ENCODE measurements around the gene TMOD4.

The TMOD4 gene

DNA sequence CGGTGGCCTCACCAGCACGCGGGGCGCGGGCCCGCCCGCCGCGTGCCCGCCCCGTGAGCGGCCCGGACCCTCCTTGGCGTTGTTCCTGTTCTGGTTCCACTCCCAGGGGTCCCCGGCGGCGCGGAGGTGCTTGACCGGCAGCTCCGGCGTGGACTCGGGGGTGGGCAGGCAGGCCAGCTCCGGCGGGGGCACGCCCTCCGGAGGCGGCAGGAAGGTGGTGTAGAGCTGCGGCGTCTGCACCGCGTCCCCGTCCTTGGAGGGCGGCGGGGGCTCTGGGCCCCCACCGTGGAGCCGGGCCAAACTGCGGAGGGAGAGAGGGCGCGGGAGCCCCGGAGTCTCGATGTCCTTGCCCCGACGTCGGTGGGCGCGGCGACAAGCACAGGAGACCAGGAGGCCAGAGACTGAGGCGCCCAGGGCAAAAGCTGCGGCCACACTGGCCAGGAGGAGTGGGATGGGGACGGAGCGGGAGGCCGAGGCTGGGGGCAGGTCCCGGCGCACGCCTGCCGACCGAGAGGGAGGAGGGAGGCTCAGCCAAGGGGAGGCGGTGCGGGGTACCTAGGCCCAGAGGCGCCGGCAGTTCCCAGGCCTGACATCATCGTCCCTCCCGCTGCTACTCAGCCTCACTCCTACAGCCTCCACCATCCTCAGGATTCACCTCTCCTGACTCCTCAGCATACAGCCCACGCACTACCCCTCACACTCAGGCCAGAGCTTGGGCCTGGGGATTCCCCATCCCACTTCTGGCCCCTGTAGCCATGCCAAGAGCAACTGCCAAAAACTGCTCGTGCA is 42.6 kb downstream of the TMOD4 start:
- H3K27ac ChIP-seq: no peak overlapping the region
- H3K9me3 ChIP-seq: no peaks in the 10 kb centered on the region
- H3K4me1 ChIP-seq: 0 out of 2 replicates have a peak, but pooled peaks cover 11% of the 10 kb centered on the region
- no peak overlapping the region for H3K4me2 ChIP-seq
- peaks cover 4% of the 10 kb centered on the region; the same call in 1 of the 2 replicates for H3K27me3 ChIP-seq
- no peak overlapping the region for H3K4me3 ChIP-seq
- no peak overlapping the region for H3K9ac ChIP-seq
- H4K20me1 ChIP-seq: peaks cover 71% of the 10 kb centered on the region
- no peak for TF ChIP-seq Cebpa-rat (IDR thresholded peaks at IDR 0.05)
- H3K36me3 ChIP-seq: peaks cover 77% of the 10 kb centered on the region

DNA sequence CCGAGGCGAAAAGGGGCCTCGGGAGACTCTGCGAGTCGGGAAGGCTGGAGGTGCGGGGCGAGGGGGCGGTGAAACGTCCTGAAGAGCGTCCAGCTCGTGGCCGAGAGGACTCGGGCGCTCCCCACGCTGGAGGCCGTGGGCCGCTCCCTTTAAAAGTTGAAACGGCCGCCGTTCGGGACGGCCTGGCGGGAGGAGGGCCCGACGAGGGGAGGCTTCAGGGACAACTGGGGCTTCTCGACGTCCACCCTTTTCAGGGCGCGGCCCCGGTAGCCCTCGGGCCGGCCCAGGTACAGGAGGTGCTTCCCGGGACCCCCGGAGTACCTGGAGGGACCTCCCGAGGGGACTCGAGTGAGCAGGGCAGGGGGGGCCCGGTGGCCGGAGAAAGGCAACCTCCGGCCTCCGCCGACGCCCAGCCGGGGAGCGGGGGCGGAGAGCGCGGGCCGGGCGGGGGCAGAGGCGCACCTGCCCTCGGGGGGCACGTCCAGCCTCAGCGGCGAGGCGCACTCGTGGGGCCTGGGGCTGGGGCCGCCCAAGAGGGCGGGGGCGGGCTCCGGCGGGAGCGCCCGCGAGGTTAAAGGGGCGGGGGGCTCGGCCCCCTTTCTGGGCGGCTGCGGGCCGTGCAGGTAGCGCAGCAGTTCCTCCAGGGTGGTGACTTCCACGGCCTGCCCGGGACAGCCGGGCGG is 43.3 kb downstream of the TMOD4 start:
- H3K4me1 ChIP-seq: 0 out of 2 replicates have a peak, but pooled peaks cover 4% of the 10 kb centered on the region
- H3K4me3 ChIP-seq: no peak overlapping the region
- no peaks in the 10 kb centered on the region for H3K9me3 ChIP-seq
- H3K4me2 ChIP-seq: no peak overlapping the region
- H3K27ac ChIP-seq: no peak overlapping the region
- H3K27me3 ChIP-seq: peaks cover 4% of the 10 kb centered on the region; the same call in 1 of the 2 replicates
- no peak overlapping the region for H3K9ac ChIP-seq
- TF ChIP-seq Cebpa-rat (IDR thresholded peaks at IDR 0.05): no peak
- peaks cover 63% of the 10 kb centered on the region for H4K20me1 ChIP-seq
- H3K36me3 ChIP-seq: peaks cover 70% of the 10 kb centered on the region

DNA sequence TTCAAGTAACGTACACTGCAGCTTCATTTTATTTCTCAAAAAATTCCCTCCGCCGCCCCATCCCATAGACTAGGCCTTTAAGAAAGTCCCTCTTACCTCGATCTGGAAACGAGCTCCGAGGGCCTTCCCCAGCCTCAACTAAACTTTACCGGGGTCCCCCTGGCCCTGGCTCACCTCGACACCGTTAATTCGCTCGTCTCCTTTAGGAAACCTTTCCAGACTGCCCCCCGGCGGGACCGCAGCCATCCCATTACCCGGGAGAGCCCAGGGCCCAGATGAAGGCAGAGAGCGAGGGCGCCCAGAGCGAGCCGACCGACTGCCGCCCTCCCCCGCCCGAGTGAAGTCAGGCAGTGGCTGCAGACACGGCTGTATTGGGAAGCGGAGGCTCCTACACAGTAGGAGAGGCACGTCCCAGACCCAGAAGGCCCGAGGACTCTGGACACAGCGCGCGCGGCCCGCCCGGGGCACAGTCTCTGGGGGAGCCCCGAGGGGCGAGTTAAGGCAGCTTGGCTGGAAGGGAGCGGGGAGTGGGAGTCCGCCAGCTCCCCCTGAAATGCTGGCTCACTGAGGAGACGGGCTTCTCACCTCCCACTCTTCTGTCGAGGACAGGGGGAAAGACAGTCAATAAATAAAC is 44.0 kb downstream of the TMOD4 start:
- peaks cover 4% of the 10 kb centered on the region; the same call in 1 of the 2 replicates for H3K27me3 ChIP-seq

DNA sequence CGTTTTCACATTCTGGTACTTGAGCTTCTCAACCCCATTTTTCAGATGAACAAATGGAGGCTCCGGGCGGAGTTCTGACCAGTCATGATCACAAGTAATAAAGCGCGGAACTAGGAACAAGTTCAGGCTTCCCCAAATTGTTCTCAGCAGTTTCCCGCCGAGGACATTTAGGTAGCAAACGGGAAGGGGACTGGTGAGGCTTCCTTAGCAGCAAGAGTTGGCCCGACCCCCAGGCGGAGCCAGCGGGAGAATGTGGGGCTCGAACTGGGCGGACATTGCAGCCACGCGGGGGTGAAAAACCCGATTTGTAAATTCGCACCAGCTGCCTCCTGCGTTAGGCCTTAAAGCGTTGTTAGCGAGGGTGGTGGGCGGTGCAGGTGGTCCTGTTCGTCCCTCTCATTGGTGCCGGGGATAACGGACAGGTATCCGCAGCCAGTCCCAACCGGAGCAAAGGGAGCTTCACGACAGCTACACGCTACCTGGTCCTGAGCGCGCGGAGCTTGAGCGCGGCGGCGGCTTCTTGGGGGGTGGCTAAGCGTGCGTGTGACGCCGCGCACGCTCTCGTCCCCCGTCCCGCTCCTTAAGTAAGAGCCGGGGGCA is 44.7 kb downstream of the TMOD4 start:
- Histone ChIP-seq H3K9me3 (no peaks in the 10 kb centered on the region), H3K36me3 (peaks cover 56% of the 10 kb centered on the region), H3K4me2 (peak overlapping the region; percentile 46), H4K20me1 (peaks cover 54% of the 10 kb centered on the region), H3K9ac (peak overlapping the region; percentile 18; the same call in 1 of the 2 replicates), H3K27me3 (peaks cover 4% of the 10 kb centered on the region; the same call in 1 of the 2 replicates), H3K27ac (peak overlapping the region; percentile 5; the same call in 1 of the 2 replicates), H3K4me1 (0 out of 2 replicates have a peak, but pooled peaks cover 4% of the 10 kb centered on the region), H3K4me3 (no peak overlapping the region; the same call in 1 of the 2 replicates)
- no peak for TF ChIP-seq Cebpa-rat (IDR thresholded peaks at IDR 0.05)

More for the DNA sequence above, 44.0 kb downstream of the TMOD4 start:
- 0 out of 2 replicates have a peak, but pooled peaks cover 4% of the 10 kb centered on the region for H3K4me1 ChIP-seq
- no peaks in the 10 kb centered on the region for H3K9me3 ChIP-seq
- H3K4me3 ChIP-seq: no peak overlapping the region
- H3K9ac ChIP-seq: no peak overlapping the region
- H3K36me3 ChIP-seq: peaks cover 64% of the 10 kb centered on the region
- no peak overlapping the region for H3K27ac ChIP-seq
- peaks cover 61% of the 10 kb centered on the region for H4K20me1 ChIP-seq
- TF ChIP-seq Cebpa-rat (IDR thresholded peaks at IDR 0.05): no peak
- peak overlapping the region; percentile 46 for H3K4me2 ChIP-seq

DNA sequence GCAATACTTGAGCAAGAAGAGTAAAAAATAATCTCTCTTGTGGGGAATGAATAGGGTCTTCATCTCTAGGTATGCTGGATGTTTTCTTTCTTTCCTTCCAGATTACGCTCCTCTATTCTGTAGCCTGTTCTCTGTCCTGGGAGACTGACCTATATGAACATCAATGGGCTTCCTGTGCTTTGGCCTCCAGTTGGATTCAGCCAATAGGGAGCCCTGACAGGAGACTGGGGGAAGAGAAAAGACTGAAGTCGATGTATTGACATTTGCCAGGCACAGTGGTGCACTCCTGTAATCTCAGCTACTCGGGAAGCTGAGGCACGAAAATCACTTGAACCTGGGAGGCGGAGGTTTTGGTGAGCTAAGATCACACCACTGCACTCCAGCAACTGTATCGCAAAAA is 47.0 kb downstream of the TMOD4 start:
- H3K27me3 ChIP-seq: peaks cover 4% of the 10 kb centered on the region; the same call in 1 of the 2 replicates
- H3K9ac ChIP-seq: no peak overlapping the region
- H4K20me1 ChIP-seq: peaks cover 32% of the 10 kb centered on the region
- no peak overlapping the region for H3K4me3 ChIP-seq
- 0 out of 2 replicates have a peak, but pooled peaks cover 4% of the 10 kb centered on the region for H3K4me1 ChIP-seq
- no peak overlapping the region for H3K27ac ChIP-seq
- H3K9me3 ChIP-seq: no peaks in the 10 kb centered on the region
- H3K36me3 ChIP-seq: peaks cover 33% of the 10 kb centered on the region
- no peak for TF ChIP-seq Cebpa-rat (IDR thresholded peaks at IDR 0.05)
- no peak overlapping the region for H3K4me2 ChIP-seq

DNA sequence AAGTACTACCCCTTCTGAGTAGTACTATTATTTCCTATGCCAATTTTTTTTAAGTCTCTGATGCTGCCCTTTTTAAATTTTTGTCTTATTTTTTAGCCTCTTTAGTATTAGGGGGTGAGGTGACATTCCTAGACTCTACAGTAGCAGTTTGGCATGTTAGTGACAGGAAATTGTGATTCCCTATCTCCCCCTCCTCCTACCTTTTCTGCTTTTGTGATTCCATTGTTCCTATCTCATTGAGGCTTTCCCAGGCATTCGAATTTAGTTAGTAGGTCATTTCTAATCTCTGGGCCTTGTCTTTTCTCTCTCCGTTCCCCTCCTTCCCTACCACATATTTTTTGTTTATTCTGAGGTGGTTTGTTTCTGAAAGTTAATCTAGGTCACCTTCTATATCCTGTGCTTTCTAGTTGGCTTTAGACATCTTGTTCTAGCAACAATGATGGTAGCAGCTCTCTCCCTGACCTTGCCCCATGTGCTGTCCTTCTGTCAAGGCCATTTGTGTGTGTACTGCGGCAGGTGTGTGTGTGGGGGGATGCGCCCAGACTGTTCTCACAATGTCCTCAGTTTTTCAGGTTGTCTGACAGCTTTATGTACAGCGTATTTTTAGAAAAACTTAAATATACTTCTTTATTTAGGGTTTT is 50.9 kb downstream of the TMOD4 start:
- Histone ChIP-seq H3K4me3 (no peak overlapping the region), H4K20me1 (no peaks in the 10 kb centered on the region), H3K9ac (no peak overlapping the region), H3K4me2 (no peak overlapping the region), H3K9me3 (no peaks in the 10 kb centered on the region), H3K27ac (no peak overlapping the region), H3K4me1 (no peaks in the 10 kb centered on the region), H3K27me3 (no peaks in the 10 kb centered on the region), H3K36me3 (no peaks in the 10 kb centered on the region)
- TF ChIP-seq Cebpa-rat (IDR thresholded peaks at IDR 0.05): no peak

Data from BLaER1 (cell line).